ENCODE data around the gene PTPRN. TPM values are rescaled to one million over a fixed set of nuclear protein-coding genes. Genes with fewer than 3 reads are reported as not detected.

PTPRN gene
- total and polyA plus RNA-seq, 2 of the 4 experiments (the other 2 are of a cell fraction), result 5.2 to 22.0 TPM

GRCh38 chr2:219266886-219267285 is 42.3 kb downstream of the PTPRN start:
- POLR2A ChIA-PET (ENCODE audit: unreplicated experiment), result no interaction called here
- no peak overlapping the region; the same call in 1 of the 2 replicates for H3K23ac ChIP-seq (ENCODE audit: low read depth, low read length)
- no peaks in the 10 kb centered on the region for H3K36me3 ChIP-seq (ENCODE audit: control insufficient read depth, insufficient read depth, low read length)
- TF ChIP-seq RAD21 (IDR thresholded peaks at IDR 0.05; ENCODE audit: low read length), result no peak
- TF ChIP-seq MAFK (IDR thresholded peaks at IDR 0.05; ENCODE audit: low read depth, low read length), result no peak
- H2BK5ac ChIP-seq (ENCODE audit: low read depth, low read length, poor library complexity, severe bottlenecking), result no peak overlapping the region
- no CpG with 5 or more reads among the region's 1 CpG for WGBS, 2 experiments (ENCODE audit: extremely low coverage in 2 of 2, insufficient read length in 1 of 2)
- no peak overlapping the region for H4K5ac ChIP-seq (ENCODE audit: low read depth, low read length)
- H3K9ac ChIP-seq (ENCODE audit: low read depth, low read length), result no peak overlapping the region
- H3K27me3 ChIP-seq (ENCODE audit: control insufficient read depth, insufficient read depth, low read length), result peaks cover 29% of the 10 kb centered on the region
- dilution Hi-C loops (cut with HindIII; ENCODE audit: low sequenced_read_pairs, unreplicated experiment), result no loop called here
- no peaks in the 10 kb centered on the region for H3K4me1 ChIP-seq (ENCODE audit: control insufficient read depth, insufficient read depth, low read length)
- no peak overlapping the region for H2AK9ac ChIP-seq (replicated peaks; ENCODE audit: low read depth, low read length, poor library complexity)
- no peak overlapping the region for H3K27ac ChIP-seq (ENCODE audit: insufficient read depth, low read length)
- no peak for DNase-seq
- H2AK5ac ChIP-seq (ENCODE audit: low read depth, low read length), result no peak overlapping the region
- in situ Hi-C loops (cut with MboI; ENCODE audit: low sequenced_read_pairs), result no loop called here
- H2BK15ac ChIP-seq (ENCODE audit: low read depth, low read length), result no peak overlapping the region
- no peak for ATAC-seq (ENCODE audit: low read depth)
- intact Hi-C loops (cut with micrococcal nuclease), result no loop called here
- no peak overlapping the region for H2BK20ac ChIP-seq (ENCODE audit: low read depth, low read length)
- no peak overlapping the region for H3K18ac ChIP-seq (ENCODE audit: low read depth, low read length)
- H3K9me1 ChIP-seq (ENCODE audit: insufficient read depth, low read length), result no peaks in the 10 kb centered on the region
- CTCF ChIA-PET, result interaction anchor here (1.1 kb wide), 1 partner anchor 12 kb away, joined by 3 read pairs; the partner anchor contains the start of gene DNAJB2
- H4K8ac ChIP-seq (ENCODE audit: low read depth in 2 of 2, low read length in 2 of 2), result no peak overlapping the region
- H3K79me1 ChIP-seq (ENCODE audit: low read depth in 1 of 2, low read length in 2 of 2), result no peaks in the 10 kb centered on the region
- H2BK120ac ChIP-seq (ENCODE audit: low read depth, low read length), result no peak overlapping the region
- H3K9me3 ChIP-seq (ENCODE audit: control insufficient read depth, insufficient read depth, low read length), result no peaks in the 10 kb centered on the region
- H3K14ac ChIP-seq (replicated peaks; ENCODE audit: low read depth, low read length), result no peak overlapping the region
- H3K4ac ChIP-seq (ENCODE audit: low read depth, low read length), result no peak overlapping the region
- H4K91ac ChIP-seq (ENCODE audit: insufficient read depth, low read depth, low read length), result no peak overlapping the region
- H4K20me1 ChIP-seq (ENCODE audit: insufficient read depth, low read length), result no peaks in the 10 kb centered on the region
- no peak overlapping the region for H3K56ac ChIP-seq (ENCODE audit: extremely low read depth, insufficient read depth, low read length)
- no peak overlapping the region for H3K4me2 ChIP-seq (ENCODE audit: low read depth, low read length)
- H2AFZ ChIP-seq (replicated peaks; ENCODE audit: low read length, poor library complexity), result no peak overlapping the region
- BruUV-seq (replicated peaks), result no TSS peak
- no peak overlapping the region for H3K4me3 ChIP-seq (ENCODE audit: insufficient read depth, low read depth, low read length)
